Prostate gland (tissue), 2 donors: ENCODE data around the gene LCP2.

Experiments
- CTCF ChIP-seq, 4 experiments: fragments of 200-600 bp in 2 of 4; fragments of 450-650 bp in 2 of 4; sonication (generic) in 2 of 4; IDR thresholded peaks; 1 replicate in 3 of 4; 2 replicates in 1 of 4; pipeline ENCODE4 v1.5.1; 2016 to 2019; ENCODE audit warnings: antibody characterized with exemption in 4 of 4, mild to moderate bottlenecking in 2 of 4, moderate library complexity in 2 of 4
- POLR2A ChIP-seq: fragments of 450-650 bp; IDR thresholded peaks from one replicate; pipeline ENCODE4 v1.6.1; 2016; ENCODE audit warnings: antibody characterized with exemption, mild to moderate bottlenecking
- POLR2AphosphoS5 ChIP-seq: sonication (generic); formaldehyde crosslinking; IDR thresholded peaks from one replicate; pipeline ENCODE4 v1.6.1; 2017; ENCODE audit warnings: antibody characterized with exemption

DNA sequence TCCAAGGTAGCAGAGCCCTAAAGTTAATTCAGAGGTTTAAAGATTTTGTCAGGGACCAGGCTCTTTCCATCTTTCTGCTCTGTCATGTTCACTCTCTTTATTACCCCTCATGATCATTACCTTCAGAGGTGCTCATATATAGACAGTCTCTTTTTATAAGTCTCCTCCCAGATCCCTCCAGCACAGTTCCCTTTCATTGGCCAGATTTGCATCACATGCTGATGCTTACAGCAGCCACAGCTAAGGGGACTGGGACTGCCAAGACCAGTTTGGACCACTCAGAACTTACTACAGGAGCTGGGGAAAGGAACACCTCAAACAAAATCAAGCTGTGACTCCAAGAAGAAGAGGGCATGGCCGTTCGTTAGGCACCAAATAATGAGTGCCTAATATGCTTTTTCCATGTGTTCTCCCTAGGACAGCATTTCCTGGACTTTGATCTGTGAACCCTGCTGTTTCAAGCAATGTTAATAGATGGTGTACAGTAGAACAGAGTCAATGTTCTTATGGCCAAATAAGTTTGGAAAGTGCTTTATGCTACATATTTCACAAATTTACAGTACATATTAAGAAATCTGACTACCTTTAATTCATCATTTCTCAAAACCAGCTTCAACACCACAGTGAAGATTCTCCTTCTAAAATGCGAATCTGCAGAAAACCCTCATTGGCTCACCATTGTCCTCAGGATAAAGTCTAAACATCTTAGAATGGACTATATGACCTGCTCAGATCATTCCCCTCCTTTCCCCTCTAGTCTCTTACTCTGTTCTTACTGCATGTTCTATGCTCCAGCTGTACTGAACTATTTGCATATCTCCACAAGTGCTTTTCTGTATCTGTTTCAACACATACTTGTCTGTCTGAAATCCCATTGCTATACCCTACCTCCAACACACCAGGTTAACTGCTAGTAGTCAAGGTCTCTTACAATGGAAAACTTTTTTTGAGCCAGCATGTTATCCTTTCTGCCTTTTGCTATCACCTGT lies 61.4 kb downstream of the LCP2 start:
- TF ChIP-seq POLR2A (no peak), CTCF (IDR thresholded peaks at IDR 0.05) (no peak), POLR2AphosphoS5 (no peak)
